Stimulated activated CD8-positive, alpha-beta memory T cell treated with anti-CD3 and anti-CD28 coated beads, Interleukin-12 subunit alpha, Interleukin-12 subunit beta, amount 100 ng/mL, for 24 hours (primary cell): ENCODE data around the gene GLIPR1.
"Not testable (repeated sequence)": the region's sequence is repeated elsewhere in the genome, so short reads cannot be mapped to it uniquely, and the experiment has no call there.

Source experiments
- DNase-seq: peaks from one replicate; pipeline ENCODE4 v3.0.0-alpha.2; 2020; ENCODE audit errors: extremely low read depth

GLIPR1 gene

GRCh38 chr12:75480469-75480949, at the start of gene GLIPR1:
GLIPR1 (plus strand) TSS chr12:75480755; CDS start chr12:75480881, 126 bp downstream.
- DNase-seq = no peak

- no peak for DNase-seq
Measured at GRCh38 chr12:75432924-75433323, 47.6 kb upstream of the GLIPR1 start.

GRCh38 chr12:75437564-75437963, 43.0 kb upstream of the GLIPR1 start:
- DNase-seq = no peak

GRCh38 chr12:75438059-75438754, 42.3 kb upstream of the GLIPR1 start:
- no peak for DNase-seq

GRCh38 chr12:75439048-75439447, 41.5 kb upstream of the GLIPR1 start:
- DNase-seq = no peak

- DNase-seq = no peak
Measured at GRCh38 chr12:75439930-75440329, 40.6 kb upstream of the GLIPR1 start.

GRCh38 chr12:75441687-75442449, 38.7 kb upstream of the GLIPR1 start:
- not testable (repeated sequence) for DNase-seq

- DNase-seq = not testable (repeated sequence)
Measured at GRCh38 chr12:75442454-75442853, 38.1 kb upstream of the GLIPR1 start.

GRCh38 chr12:75443709-75444108, 36.8 kb upstream of the GLIPR1 start:
- DNase-seq = no peak

- DNase-seq = no peak
Measured at GRCh38 chr12:75444429-75445136, 36.0 kb upstream of the GLIPR1 start.

- DNase-seq = not testable (repeated sequence)
Measured at GRCh38 chr12:75445137-75445507, 35.4 kb upstream of the GLIPR1 start.

GRCh38 chr12:75446857-75447256, 33.7 kb upstream of the GLIPR1 start:
- DNase-seq = no peak

- no peak for DNase-seq
Measured at GRCh38 chr12:75447691-75448393, 32.7 kb upstream of the GLIPR1 start.

- no peak for DNase-seq
Measured at GRCh38 chr12:75452675-75453330, 27.8 kb upstream of the GLIPR1 start.

GRCh38 chr12:75455839-75456238, 24.7 kb upstream of the GLIPR1 start:
- DNase-seq = no peak

- no peak for DNase-seq
Measured at GRCh38 chr12:75457191-75457590, 23.4 kb upstream of the GLIPR1 start.

GRCh38 chr12:75457866-75458265, 22.7 kb upstream of the GLIPR1 start:
- DNase-seq = not testable (repeated sequence)

GRCh38 chr12:75459755-75460154, 20.8 kb upstream of the GLIPR1 start:
- DNase-seq = no peak

- no peak for DNase-seq
Measured at GRCh38 chr12:75460204-75460603, 20.4 kb upstream of the GLIPR1 start.

GRCh38 chr12:75471902-75472890, 8.4 kb upstream of the GLIPR1 start:
- DNase-seq = no peak
